Inflammatory macrophage treated with lipopolysaccharide for 1 hour (primary cell): Measurements from ENCODE around the gene PEAK1.

Source experiments
- DNase-seq, 2 donors: peaks; one replicate each; pipeline ENCODE4 v3.0.0-alpha.2; 2020 to 2022

PEAK1 gene

GRCh38 chr15:77052556-77052955, 367.3 kb downstream of the PEAK1 start:
- DNase-seq = no peak
